ENCODE data around the gene LCN6. TPM values are rescaled to one million over a fixed set of nuclear protein-coding genes. Genes with fewer than 3 reads are reported as not detected.

The LCN6 gene
- total and polyA plus RNA-seq, 4 donors = 1.4 to 12.3 (median 8.6) TPM; not detected in 1

DNA sequence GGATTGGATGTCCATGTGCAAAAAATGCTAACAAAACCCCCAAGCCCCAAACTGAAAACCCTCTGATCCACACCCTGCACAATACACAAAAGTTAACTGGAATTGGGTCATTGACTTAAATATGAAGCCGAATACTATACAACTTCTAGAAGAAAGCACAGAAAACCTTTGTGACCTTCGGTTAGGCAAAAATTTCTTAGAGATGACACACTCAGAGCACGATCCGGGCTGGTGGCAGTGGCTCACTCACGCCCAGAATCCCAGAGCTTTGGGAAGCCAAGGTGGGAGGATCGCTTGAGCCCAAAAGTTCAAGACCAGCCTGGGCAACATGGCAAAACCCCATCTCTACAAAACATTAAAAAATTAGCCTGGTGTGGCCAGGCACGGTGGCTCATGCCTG lies 37.8 kb downstream of the LCN6 start:
- H3K4me1 ChIP-seq (ENCODE audit: control insufficient read depth in 5 of 5, insufficient read depth in 5 of 5, low read length in 5 of 5) = peaks cover 0 to 23% (median 8%) of the 10 kb centered on the region in 5 donors
- H3K9ac ChIP-seq (ENCODE audit: insufficient read depth in 1 of 2, low read length in 2 of 2) = no peak overlapping the region
- peaks cover 0 to under 1% (median 0%) of the 10 kb centered on the region in 4 donors for H3K9me3 ChIP-seq (ENCODE audit: control insufficient read depth in 4 of 4, insufficient read depth in 3 of 4, low read length in 3 of 4)
- no peak overlapping the region for H3K4me3 ChIP-seq
- WGBS, 2 donors = 91 to 93% methylated on average over 7 of the region's 7 CpGs
- H3K27me3 ChIP-seq (ENCODE audit: control insufficient read depth in 3 of 3, insufficient read depth in 3 of 3, low read length in 2 of 3) = no peaks in the 10 kb centered on the region
- DNase-seq = no peak
- no peak for ATAC-seq (ENCODE audit: insufficient read depth, low FRiP score)
- TF ChIP-seq, protein P1, sequence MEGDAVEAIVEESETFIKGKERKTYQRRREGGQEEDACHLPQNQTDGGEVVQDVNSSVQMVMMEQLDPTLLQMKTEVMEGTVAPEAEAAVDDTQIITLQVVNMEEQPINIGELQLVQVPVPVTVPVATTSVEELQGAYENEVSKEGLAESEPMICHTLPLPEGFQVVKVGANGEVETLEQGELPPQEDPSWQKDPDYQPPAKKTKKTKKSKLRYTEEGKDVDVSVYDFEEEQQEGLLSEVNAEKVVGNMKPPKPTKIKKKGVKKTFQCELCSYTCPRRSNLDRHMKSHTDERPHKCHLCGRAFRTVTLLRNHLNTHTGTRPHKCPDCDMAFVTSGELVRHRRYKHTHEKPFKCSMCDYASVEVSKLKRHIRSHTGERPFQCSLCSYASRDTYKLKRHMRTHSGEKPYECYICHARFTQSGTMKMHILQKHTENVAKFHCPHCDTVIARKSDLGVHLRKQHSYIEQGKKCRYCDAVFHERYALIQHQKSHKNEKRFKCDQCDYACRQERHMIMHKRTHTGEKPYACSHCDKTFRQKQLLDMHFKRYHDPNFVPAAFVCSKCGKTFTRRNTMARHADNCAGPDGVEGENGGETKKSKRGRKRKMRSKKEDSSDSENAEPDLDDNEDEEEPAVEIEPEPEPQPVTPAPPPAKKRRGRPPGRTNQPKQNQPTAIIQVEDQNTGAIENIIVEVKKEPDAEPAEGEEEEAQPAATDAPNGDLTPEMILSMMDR (IDR thresholded peaks at IDR 0.05; ENCODE audit: control extremely low read depth, extremely low read depth) = no peak
- H3K27ac ChIP-seq (ENCODE audit: low read depth in 1 of 2, low read length in 1 of 2) = no peak overlapping the region
- H3K36me3 ChIP-seq (ENCODE audit: control insufficient read depth in 4 of 4, insufficient read depth in 4 of 4, low read length in 4 of 4) = no peaks in the 10 kb centered on the region

DNA sequence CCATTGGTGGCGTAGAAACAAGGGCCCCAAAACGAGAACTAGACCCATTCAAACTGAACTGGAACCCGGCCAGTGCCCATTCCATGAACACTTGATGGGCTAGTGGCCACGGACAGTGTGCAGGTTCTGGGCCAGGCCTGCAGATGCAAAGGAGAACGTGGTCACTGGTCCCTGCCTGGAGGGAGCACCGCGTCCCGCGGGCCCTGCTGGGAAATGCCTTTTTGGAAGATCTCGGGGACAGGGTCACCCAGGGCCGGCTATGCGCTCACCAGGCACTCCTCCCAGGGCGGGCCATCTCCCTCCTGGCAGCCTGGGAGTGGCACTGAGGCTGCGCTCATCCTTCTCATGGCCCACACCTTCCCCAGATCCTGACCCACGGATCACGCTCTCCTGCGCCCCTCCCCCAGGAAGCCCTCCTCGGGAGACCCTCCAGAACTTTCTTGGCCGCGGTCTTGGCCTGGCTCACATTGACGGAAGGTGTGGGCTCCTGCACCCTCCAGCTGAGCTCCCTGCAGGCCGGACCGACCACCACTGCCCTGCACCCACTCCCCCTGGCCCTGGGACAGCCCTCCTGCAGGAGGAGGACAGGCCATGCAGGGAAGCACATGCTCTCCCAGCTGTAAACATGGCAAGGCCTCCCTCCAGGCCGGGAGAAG lies 38.7 kb downstream of the LCN6 start:
- ATAC-seq (ENCODE audit: insufficient read depth, low FRiP score) (no peak), DNase-seq (no peak)
- no peak overlapping the region for H3K4me3 ChIP-seq
- H3K27me3 ChIP-seq (ENCODE audit: control insufficient read depth in 3 of 3, insufficient read depth in 3 of 3, low read length in 2 of 3) = no peaks in the 10 kb centered on the region
- H3K9ac ChIP-seq (ENCODE audit: insufficient read depth in 1 of 2, low read length in 2 of 2) = no peak overlapping the region
- H3K4me1 ChIP-seq (ENCODE audit: control insufficient read depth in 5 of 5, insufficient read depth in 5 of 5, low read length in 5 of 5) = peaks cover 0 to 23% (median 8%) of the 10 kb centered on the region in 5 donors
- H3K36me3 ChIP-seq (ENCODE audit: control insufficient read depth in 4 of 4, insufficient read depth in 4 of 4, low read length in 4 of 4) = no peaks in the 10 kb centered on the region
- 91 to 94% methylated on average over 24 of the region's 24 CpGs for WGBS, 2 donors
- TF ChIP-seq, protein P1 (IDR thresholded peaks at IDR 0.05; ENCODE audit: control extremely low read depth, extremely low read depth) = no peak
- H3K9me3 ChIP-seq (ENCODE audit: control insufficient read depth in 4 of 4, insufficient read depth in 3 of 4, low read length in 3 of 4) = peaks cover 0 to 1% (median 0%) of the 10 kb centered on the region in 4 donors
- H3K27ac ChIP-seq (ENCODE audit: low read depth in 1 of 2, low read length in 1 of 2) = no peak overlapping the region

DNA sequence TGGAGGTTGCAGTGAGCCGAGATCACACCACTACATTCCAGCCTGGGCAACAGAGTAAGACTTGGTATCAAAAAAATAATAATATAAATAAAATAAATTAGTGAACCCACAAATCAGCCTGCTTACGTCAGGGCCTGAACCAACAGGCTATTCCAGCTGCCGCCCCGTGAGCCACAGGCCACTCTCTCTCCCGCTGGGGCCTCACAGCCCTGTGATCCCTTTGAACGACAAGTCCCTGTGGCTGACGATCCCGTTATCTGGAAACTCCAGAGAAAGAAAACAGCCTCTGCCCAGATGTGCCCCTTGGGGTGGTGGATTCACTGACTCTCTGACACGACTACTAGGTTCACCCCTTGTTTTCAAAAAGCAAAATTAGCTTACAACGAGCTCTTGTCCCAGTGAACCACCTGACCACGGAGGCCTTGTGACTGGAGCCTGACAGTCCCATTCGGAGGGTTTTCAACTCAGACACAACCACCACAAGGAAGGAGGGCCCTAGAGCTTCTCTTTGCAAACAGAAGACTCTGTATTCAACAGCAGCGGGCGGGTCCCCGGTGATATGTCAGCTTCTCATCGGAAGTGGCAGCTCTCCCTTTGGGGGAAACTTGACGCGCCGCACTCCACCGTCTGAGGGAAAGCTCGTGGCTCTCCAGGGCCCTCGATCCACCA lies 40.3 kb downstream of the LCN6 start:
- TF ChIP-seq, protein P1 (IDR thresholded peaks at IDR 0.05; ENCODE audit: control extremely low read depth, extremely low read depth) = no peak
- no peak overlapping the region for H3K27ac ChIP-seq (ENCODE audit: low read depth in 1 of 2, low read length in 1 of 2)
- no peak overlapping the region for H3K4me3 ChIP-seq
- no peak for ATAC-seq (ENCODE audit: insufficient read depth, low FRiP score)
- peaks cover 0 to 1% (median 0%) of the 10 kb centered on the region in 4 donors for H3K9me3 ChIP-seq (ENCODE audit: control insufficient read depth in 4 of 4, insufficient read depth in 3 of 4, low read length in 3 of 4)
- no peaks in the 10 kb centered on the region for H3K27me3 ChIP-seq (ENCODE audit: control insufficient read depth in 3 of 3, insufficient read depth in 3 of 3, low read length in 2 of 3)
- no peak for DNase-seq
- no peak overlapping the region for H3K9ac ChIP-seq (ENCODE audit: insufficient read depth in 1 of 2, low read length in 2 of 2)
- H3K36me3 ChIP-seq (ENCODE audit: control insufficient read depth in 4 of 4, insufficient read depth in 4 of 4, low read length in 4 of 4) = no peaks in the 10 kb centered on the region
- 83 to 88% methylated on average over 22 of the region's 22 CpGs for WGBS, 2 donors
- peaks cover 0 to 8% (median 1%) of the 10 kb centered on the region in 5 donors for H3K4me1 ChIP-seq (ENCODE audit: control insufficient read depth in 5 of 5, insufficient read depth in 5 of 5, low read length in 5 of 5)

Measured in lung (tissue), 12 donors.